K562 (cell line): ENCODE data around the gene PIP4K2A. TPM values are rescaled to one million over a fixed set of nuclear protein-coding genes. Genes with fewer than 3 reads are reported as not detected.

Experiments
- ATAC-seq: fragments of 200-7000 bp; cut with Tn5 transposase; 3 replicates; pipeline ENCODE4 v1.9.1; 2020; ENCODE audit warnings: moderate library complexity
- BruUV-seq: library from RNA; stranded (reverse); fragments of 400-500 nt; replicated peaks from 2 replicates; lab custom pipeline; 2021; lab: Mats Ljungman, UMichigan
- CTCF ChIA-PET: fragments of 300-600 bp; formaldehyde crosslinking; extraction: SDS; loops from one replicate; lab custom pipeline; 2021; ENCODE audit warnings: low intra/inter-chr PET ratio; lab: Yijun Ruan, JAX
- POLR2A ChIA-PET: fragments of 300-600, 350-650 bp; sonication (Branson Sonifier 250); formaldehyde crosslinking; extraction: SDS; loops from one replicate; lab custom pipeline; 2021; ENCODE audit warnings: antibody characterized with exemption, inconsistent platforms; lab: Yijun Ruan, JAX
- DNase-seq, 4 experiments: peaks; one replicate each; pipeline versions ENCODE4 v3.0.0 to v3.0.0-alpha.2; 2011 to 2018; ENCODE audit warnings: low spot score in 3 of 4, mixed read lengths in 3 of 4; ENCODE audit errors: extremely low read depth in 1 of 4
- FAIRE-seq: peaks from 2 replicates; lab custom pipeline; 2011; peaks lifted over from hg19 to GRCh38; lab: Jason Lieb, UNC
- H2AFZ ChIP-seq: 2 replicates; pipeline ENCODE4 v1.6.0; 2011; ENCODE audit warnings: low read depth, low read length, control low read depth, inconsistent platforms
- H3K27ac ChIP-seq: fragments of 200-600 bp; 3 replicates; pipeline ENCODE4 v1.8.0; 2011; ENCODE audit warnings: low read depth, mild to moderate bottlenecking, control low read depth, inconsistent platforms, low read length, moderate library complexity, mixed read lengths; ENCODE audit errors: extremely low read depth
- H3K27me3 ChIP-seq, 2 experiments: fragments of 300-600 bp in 1 of 2; 2 replicates in 1 of 2; 3 replicates in 1 of 2; pipeline versions ENCODE4 v1.6.0 to v1.8.0; 2011; ENCODE audit warnings: inconsistent platforms in 2 of 2, low read length in 2 of 2, mild to moderate bottlenecking in 1 of 2, mixed read lengths in 1 of 2, moderate library complexity in 1 of 2; ENCODE audit not compliant: control insufficient read depth in 2 of 2, insufficient read depth in 2 of 2
- H3K36me3 ChIP-seq: fragments of 300-600 bp; 3 replicates; pipeline ENCODE4 v1.8.0; 2011; ENCODE audit warnings: mild to moderate bottlenecking, low read length, inconsistent platforms; ENCODE audit not compliant: control insufficient read depth, insufficient read depth
- H3K4me1 ChIP-seq, 2 experiments: fragments of 200-600 bp in 1 of 2; replicated peaks in 1 of 2; 2 replicates in 1 of 2; 3 replicates in 1 of 2; pipeline versions ENCODE4 v1.5.1 to v1.8.0; 2011; ENCODE audit warnings: inconsistent platforms in 2 of 2, low read length in 2 of 2, mild to moderate bottlenecking in 1 of 2, mixed read lengths in 1 of 2, moderate library complexity in 1 of 2; ENCODE audit not compliant: control insufficient read depth in 2 of 2, insufficient read depth in 2 of 2
- H3K4me2 ChIP-seq: 2 replicates; pipeline ENCODE4 v1.6.1; 2011; ENCODE audit warnings: low read length, control low read depth, inconsistent platforms, mixed read lengths; ENCODE audit not compliant: insufficient read depth
- H3K4me3 ChIP-seq: fragments of 200-600 bp; sonication (generic), shearing (Covaris generic); 2 replicates; pipeline ENCODE4 v1.5.1; 2016; ENCODE audit warnings: control low read depth, inconsistent platforms
- H3K79me2 ChIP-seq: fragments of 200-600 bp; 3 replicates; pipeline ENCODE4 v1.8.0; 2011; ENCODE audit warnings: low read length, inconsistent platforms; ENCODE audit not compliant: control insufficient read depth, insufficient read depth
- H3K9ac ChIP-seq, 2 experiments: 2 replicates each; pipeline versions ENCODE4 v1.6.0 to v1.6.1; 2011; ENCODE audit warnings: low read depth in 2 of 2, low read length in 2 of 2, control low read depth in 1 of 2, inconsistent platforms in 1 of 2, mild to moderate bottlenecking in 1 of 2, mixed read lengths in 1 of 2; ENCODE audit not compliant: insufficient read depth in 1 of 2
- H3K9me1 ChIP-seq: one replicate; pipeline ENCODE4 v1.6.0; 2011; ENCODE audit warnings: inconsistent platforms, mild to moderate bottlenecking, low read length, moderate library complexity; ENCODE audit not compliant: control insufficient read depth, insufficient read depth
- H3K9me3 ChIP-seq: replicated peaks from 2 replicates; pipeline ENCODE4 v1.5.1; 2011; ENCODE audit warnings: low read depth, low read length, inconsistent platforms; ENCODE audit not compliant: control insufficient read depth, insufficient read depth
- H4K20me1 ChIP-seq: replicated peaks from 2 replicates; pipeline ENCODE4 v1.6.1; 2011; ENCODE audit warnings: low read length, inconsistent platforms, mixed read lengths; ENCODE audit not compliant: control insufficient read depth, insufficient read depth
- RAD21 ChIP-seq, 2 experiments: fragments of 250-450 bp in 1 of 2; fragments of 450-650 bp in 1 of 2; sonication (Bioruptor Pico) in 1 of 2; formaldehyde crosslinking in 1 of 2; IDR thresholded peaks in 1 of 2; conservative IDR thresholded peaks in 1 of 2; 2 replicates each; pipeline versions ENCODE4 v1.4.0 to v1.8.0; 2020 to 2022; ENCODE audit warnings: mild to moderate bottlenecking in 2 of 2, moderate library complexity in 1 of 2
- RBM25 ChIP-seq: fragments of 200-400 bp; formaldehyde crosslinking; IDR thresholded peaks from 2 replicates; pipeline ENCODE4 v1.6.1; 2018; ENCODE audit warnings: low read length, low read depth, moderate library complexity; ENCODE audit not compliant: severe bottlenecking
- RHOXF2B ChIP-seq: fragments of 250-450 bp; sonication (Bioruptor Pico); conservative IDR thresholded peaks from 2 replicates; pipeline ENCODE4 v1.5.1; 2021
- SMARCB1 ChIP-seq: IDR thresholded peaks from 2 replicates; pipeline ENCODE4 v1.6.1; 2011; ENCODE audit warnings: improper control_type of control experiment, low read depth; ENCODE audit not compliant: insufficient read length
- SNRNP70 ChIP-seq: fragments of 200-400 bp; formaldehyde crosslinking; optimal IDR thresholded peaks from 2 replicates; pipeline ENCODE3; 2017; ENCODE audit warnings: low read depth, low read length
- WGBS: fragments of 100-300 bp; shearing (Covaris generic); methylation state at CpG from one replicate; pipeline ENCODE4 v1.1.6; 2016; ENCODE audit warnings: low coverage, mixed read lengths; ENCODE audit not compliant: insufficient coverage; ENCODE audit errors: missing lambda C conversion rate; 5-methylcytosine and 5-hydroxymethylcytosine counted together
- in situ Hi-C: fragments of 300-500 bp; cut with MboI; formaldehyde crosslinking; loops from 4 replicates; pipeline ENCODE4 v1.15.0; 2018; ENCODE audit warnings: inconsistent platforms, mixed read lengths
- intact Hi-C: fragments of 100-400 bp; cut with micrococcal nuclease; formaldehyde crosslinking; loops from 2 replicates; pipeline ENCODE4 v1.14.2; 2022
- polyA plus RNA-seq, 8 experiments: library from polyadenylated mRNA; depleted of rRNA in 4 of 8; stranded (reverse) in 5 of 8; unstranded in 3 of 8; fragments of >200 nt; fragmentation: Nextera tagmentation in 2 of 8; fragmentation: Illumina TruSeq in 1 of 8; extraction: Ambion mirVana in 2 of 8; extraction: Trizol in 1 of 8; gene quantifications; 2 replicates each; pipeline versions ENCODE4 v1.2.1 to v1.2.3, GENCODE V29; 2011 to 2014; ENCODE audit warnings: inconsistent platforms in 1 of 8, missing spikeins in 1 of 8
- total RNA-seq, 7 experiments: library from RNA; depleted of rRNA in 6 of 7; stranded (reverse); fragments of >200 nt in 6 of 7; fragmentation: Illumina TruSeq in 2 of 7; extraction: Trizol in 2 of 7; gene quantifications; 2 replicates each; pipeline versions ENCODE4 v1.2.1 to v1.2.3, GENCODE V29; 2011 to 2021; ENCODE audit warnings: low replicate concordance in 1 of 7
- TF ChIP-seq, protein P1 (sequence below): sonication (generic); formaldehyde crosslinking; IDR thresholded peaks from 2 replicates; pipeline ENCODE4 v1.9.0; 2022; ENCODE audit warnings: mild to moderate bottlenecking, missing genetic modification reagents

PIP4K2A gene
- total and polyA plus RNA-seq, 9 of the 15 experiments (the other 6 are each of a cell fraction or from before 2014, with no cell fraction given), result 35.6 to 117 (median 71.9) TPM

DNA sequence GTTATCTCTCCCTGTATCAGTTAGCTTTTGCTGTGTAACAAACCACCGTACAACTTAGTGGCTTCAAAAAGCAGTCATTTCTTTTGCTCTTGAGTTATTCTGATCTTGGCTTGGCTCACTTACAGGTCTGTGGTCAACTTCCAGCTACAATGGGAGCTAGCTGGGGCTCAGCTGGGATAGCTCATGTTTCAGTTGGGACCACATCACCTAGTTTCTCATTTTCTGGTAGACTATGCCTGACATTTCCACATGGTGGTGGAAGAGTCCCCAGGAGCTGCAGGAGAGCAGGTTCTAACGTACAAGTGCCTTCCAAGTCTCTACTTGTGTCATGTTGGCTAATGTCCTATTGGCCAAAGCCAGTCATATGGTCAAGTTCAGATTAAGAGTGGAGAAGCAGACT, 25.8 kb upstream of the PIP4K2A start:
- H3K36me3 ChIP-seq, result no peaks in the 10 kb centered on the region
- H2AFZ ChIP-seq, result no peak overlapping the region
- TF ChIP-seq SNRNP70 (no peak), SMARCB1 (no peak), RBM25 (peak; percentile 61), RHOXF2B (no peak), RAD21 (CRISPR knock-in tag; conservative IDR thresholded peaks at IDR 0.05 in 1 of 2, IDR thresholded peaks at IDR 0.05 in 1 of 2) (peak in 1 of 2 experiments; percentile 7; a peak in 1 of 4 replicates)
- TF ChIP-seq, protein P1, sequence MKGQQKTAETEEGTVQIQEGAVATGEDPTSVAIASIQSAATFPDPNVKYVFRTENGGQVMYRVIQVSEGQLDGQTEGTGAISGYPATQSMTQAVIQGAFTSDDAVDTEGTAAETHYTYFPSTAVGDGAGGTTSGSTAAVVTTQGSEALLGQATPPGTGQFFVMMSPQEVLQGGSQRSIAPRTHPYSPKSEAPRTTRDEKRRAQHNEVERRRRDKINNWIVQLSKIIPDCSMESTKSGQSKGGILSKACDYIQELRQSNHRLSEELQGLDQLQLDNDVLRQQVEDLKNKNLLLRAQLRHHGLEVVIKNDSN, result 0 out of 2 replicates have a peak, but pooled peaks have one; percentile 28
- no peak for ATAC-seq
- no peak for FAIRE-seq
- H3K4me1 ChIP-seq, result peaks cover 0 to 26% of the 10 kb centered on the region in 2 experiments
- no peak for DNase-seq
- H3K9me1 ChIP-seq, result no peaks in the 10 kb centered on the region
- H3K27ac ChIP-seq, result no peak overlapping the region
- WGBS, result 60% methylated on average over 2 of the region's 2 CpGs
- no peaks in the 10 kb centered on the region for H3K79me2 ChIP-seq
- no TSS peak for BruUV-seq
- POLR2A ChIA-PET, result interaction anchor here (1.2 kb wide), 1 partner anchor 9 kb away, joined by 3 read pairs; no protein-coding TSS in a partner anchor
- H3K4me2 ChIP-seq, result no peak overlapping the region
- intact Hi-C loops, result no loop called here
- no peak overlapping the region for H3K4me3 ChIP-seq
- H3K9me3 ChIP-seq, result no peaks in the 10 kb centered on the region; the same call in 1 of the 2 replicates
- CTCF ChIA-PET, result no interaction called here
- H4K20me1 ChIP-seq, result no peaks in the 10 kb centered on the region
- no peak overlapping the region for H3K9ac ChIP-seq
- no peaks in the 10 kb centered on the region for H3K27me3 ChIP-seq
- in situ Hi-C loops, result no loop called here
